Fibroblast of skin of scalp (primary cell): ENCODE results near the gene CX3CR1.
"Not testable (repeated sequence)": the region's sequence is repeated elsewhere in the genome, so short reads cannot be mapped to it uniquely, and the experiment has no call there.

Source experiments
- DNase-seq: peaks from one replicate; pipeline ENCODE4 v3.0.0-alpha.2; 2013

CX3CR1 gene

DNA sequence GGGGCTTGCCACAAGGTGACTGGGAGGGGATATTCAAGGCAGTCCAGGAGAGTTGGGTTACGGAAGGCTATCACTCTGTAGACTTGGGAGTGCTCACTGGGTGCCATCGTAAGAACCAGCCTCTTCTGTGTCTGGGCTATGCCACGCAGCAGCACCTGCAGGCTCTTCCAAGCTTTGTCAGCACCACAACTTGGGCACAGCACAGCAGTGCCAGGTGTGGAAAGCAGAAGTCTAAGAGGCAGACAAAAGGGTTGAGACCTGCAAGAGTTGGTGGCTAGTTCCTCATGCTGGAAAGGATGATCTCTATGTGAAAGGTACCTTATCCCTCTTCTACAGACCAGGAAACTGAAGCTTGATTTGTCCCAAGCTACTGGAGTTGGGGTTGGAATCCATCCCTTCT, 15.8 kb downstream of the CX3CR1 start:
- no peak for DNase-seq

DNA sequence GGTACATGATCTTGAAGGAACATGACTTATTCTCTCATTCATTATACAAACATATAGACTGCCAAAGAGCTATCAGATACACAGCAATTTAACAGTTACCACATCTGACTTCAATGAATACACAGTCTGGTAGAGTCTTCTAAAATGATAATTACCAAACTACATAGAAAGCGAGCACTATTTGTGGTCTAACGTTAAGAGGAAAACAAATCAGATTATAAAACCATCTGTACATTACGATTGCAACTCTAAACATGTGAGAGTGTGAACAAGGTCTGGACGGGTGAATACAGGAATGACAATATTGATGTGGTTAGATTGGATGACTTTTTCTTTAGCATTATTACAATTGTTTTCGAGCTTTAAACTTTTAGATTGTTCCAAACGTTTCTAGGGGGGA, 16.3 kb downstream of the CX3CR1 start:
- no peak for DNase-seq

DNA sequence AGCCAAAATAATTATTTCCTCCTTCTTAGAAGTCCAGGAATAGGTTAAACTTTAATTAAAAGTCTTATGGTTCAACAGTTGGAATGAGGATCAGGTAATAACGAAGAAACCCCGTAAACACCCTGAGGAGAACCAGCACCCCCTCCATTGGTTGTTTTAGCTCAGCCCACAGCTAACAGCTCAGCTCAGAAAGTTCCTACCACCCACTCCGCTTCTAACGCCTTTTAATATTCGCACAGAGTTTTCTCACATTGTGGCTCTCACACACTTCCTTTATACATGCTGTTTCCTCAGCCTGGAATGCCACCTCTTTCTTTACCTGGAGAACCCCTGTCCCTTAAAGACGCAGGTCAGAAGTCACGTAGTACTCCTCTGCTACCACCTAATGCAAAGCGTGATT, 17.0 kb downstream of the CX3CR1 start:
- DNase-seq, result no peak

DNA sequence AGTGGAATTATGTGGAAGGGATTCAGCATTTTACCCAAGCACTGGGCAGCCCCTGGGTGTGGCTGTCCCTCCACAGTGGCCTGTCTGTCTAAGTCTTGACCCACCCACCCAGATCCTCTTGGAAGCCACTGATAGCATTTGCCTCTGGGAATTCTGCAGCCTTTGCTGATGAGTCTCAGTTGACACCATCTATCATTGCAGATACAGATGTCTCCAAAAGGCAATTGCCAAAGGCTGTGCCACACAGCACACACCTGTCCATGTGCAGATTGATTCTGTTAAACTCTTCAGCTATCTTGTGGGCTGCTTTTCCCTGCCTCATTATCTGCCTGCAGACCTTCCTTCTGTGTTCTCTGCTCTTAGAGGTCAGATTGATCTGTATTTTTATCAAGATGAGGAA, 18.1 kb downstream of the CX3CR1 start:
- no peak for DNase-seq

DNA sequence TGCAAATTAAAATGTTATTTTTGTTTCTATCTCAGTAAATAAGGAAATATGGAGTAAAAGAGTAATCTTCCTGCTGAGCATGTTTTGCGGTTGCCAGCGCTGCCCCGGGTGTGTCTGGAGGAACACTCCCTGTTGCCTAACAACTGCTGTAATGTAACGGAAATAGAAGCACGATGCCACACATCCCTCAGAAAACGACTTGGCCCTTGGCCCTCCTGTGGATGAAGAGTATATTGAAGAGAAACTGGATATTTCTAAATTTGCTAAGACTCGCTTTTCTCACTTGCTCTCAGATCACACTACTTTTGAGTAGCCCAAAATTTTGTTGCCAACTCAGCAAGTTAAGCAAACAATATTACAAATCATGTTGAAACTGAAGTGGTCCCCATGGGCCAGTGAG, 18.9 kb downstream of the CX3CR1 start:
- DNase-seq, result peak; percentile 94

DNA sequence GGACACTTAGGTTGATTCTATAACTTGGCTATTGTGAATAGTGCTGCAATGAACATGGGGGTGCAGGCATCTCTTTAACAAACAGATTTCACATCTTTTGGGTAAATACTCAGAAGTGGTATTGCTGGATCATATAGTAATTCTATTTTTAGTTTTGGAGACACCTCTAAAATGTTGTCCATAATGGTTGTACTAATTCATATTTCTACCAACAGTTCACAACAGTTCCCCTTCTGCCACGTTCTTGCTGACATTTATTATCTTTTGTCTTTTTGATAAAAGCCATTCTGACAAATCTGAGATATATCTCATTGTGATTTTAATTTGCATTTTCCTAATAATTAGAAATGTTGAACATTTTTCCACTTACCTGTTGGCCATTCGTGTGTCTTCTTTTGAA, 19.5 kb downstream of the CX3CR1 start:
- DNase-seq, result no peak

DNA sequence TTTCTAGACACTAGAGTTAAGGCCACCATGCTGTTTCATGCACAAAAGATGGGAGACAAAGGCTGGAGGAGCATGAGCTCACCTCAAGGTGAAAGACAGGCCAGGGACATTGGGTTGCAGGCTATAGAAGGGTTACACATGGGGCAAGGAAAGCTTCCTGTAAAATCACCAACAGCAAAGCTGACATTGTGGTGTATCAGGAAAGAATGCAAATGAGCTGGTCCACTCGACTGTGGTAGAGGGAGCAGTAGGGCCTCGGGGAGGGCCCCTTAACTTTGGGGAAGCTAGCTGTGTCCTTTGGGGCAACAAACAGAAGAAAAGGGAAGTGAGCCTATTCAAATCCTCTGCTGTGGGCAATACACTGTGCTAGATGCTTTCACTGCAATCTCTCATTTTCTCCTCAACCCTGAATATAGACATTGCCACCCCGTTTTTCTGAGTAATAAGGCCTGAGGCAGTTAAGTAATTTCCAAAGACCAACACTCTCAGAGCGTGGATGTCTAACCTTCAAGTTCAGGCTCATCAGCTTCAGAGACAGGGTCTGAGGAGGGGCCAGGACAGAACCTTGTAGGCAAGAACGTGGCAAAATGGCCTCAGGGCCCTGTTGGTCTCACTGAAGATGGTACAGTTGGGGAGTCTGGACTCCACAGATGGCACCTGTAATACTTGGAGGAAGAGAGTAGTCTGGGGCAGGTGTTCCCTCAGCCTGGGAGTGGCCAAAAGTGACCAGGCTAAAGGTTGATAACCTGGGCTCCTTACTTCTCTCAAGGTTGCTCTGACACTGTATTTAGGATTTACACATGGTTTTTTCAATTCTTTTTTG, 24.1 kb downstream of the CX3CR1 start:
- no peak for DNase-seq

DNA sequence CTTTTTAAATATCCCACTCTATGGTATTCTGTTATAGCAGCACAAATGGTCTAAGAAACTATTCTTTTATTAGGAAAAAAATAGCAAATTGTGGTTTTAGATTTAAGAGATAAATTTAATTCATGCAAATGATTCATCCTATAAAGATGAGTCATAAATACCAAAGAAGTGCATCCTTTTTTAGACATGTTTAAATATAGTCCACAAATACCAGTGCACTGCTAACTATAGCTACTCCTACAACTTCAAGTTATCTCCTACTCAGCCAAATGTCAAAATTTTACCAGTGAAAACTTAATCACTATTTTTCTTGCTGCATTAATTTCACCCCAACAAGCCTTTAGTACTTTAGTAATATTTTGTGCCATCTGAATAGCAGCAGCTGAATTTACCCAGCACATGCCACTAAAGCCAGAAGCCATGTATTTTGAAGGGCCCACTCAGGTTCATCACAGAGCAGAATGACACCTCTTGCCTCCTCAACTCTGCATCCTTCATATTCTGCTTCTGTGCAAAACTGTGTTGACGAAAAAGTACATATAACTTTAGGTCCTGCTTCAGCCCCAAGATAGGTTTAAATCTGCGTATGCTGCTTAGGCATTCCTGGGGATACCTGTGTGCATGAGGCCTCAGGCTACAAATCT, 24.9 kb downstream of the CX3CR1 start:
- DNase-seq, result peak; percentile 75

DNA sequence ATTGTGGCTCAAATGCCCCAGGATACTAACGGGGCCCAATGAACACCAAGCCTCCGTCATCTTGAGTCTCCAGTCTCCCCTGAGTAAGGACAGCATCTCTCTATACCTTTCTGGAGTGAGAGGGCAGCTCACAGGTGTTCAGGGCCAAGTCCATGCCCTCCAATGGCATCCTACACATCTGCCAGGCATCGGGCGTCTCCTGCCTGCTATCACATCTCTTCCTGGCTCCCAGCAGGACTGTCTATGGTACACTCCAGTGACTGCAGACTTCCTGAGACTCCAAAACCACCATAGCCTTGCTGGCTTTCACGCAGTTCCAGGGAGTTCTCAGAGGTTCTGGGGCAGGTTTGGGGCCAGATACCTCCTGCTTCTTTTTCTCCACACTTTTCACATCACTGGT, 28.3 kb downstream of the CX3CR1 start:
- DNase-seq, result no peak

DNA sequence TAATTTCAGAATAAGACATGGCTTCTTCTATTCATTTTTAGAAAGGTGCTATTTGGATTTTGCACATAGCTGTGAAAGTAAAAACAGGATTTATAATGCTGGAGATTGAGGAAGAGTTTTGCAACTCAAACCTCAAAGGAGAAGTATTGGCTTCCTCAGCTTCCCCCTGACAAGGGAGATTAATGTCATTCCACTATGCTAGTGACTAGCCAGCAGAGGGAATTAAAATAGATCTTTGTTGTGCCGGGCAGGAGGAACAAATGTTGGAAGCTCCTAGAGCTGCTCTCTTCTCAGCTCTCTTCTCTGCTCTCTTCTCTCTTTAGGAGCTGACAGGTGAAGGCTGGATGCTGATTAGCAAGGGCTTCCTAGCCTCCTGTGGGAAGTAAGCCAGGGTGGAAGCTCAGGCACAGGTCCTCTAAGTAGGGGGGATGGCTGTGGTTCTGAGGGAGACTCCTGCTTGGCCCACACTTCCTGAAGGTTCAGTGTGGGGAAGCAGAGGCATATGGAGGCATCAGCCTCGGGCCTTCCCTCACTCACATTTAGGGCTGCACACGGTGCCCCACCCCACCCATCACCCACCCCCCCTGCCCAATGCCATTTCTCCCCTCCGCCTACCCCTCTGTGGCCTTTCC, 29.6 kb downstream of the CX3CR1 start:
- DNase-seq, result peak; percentile 13

DNA sequence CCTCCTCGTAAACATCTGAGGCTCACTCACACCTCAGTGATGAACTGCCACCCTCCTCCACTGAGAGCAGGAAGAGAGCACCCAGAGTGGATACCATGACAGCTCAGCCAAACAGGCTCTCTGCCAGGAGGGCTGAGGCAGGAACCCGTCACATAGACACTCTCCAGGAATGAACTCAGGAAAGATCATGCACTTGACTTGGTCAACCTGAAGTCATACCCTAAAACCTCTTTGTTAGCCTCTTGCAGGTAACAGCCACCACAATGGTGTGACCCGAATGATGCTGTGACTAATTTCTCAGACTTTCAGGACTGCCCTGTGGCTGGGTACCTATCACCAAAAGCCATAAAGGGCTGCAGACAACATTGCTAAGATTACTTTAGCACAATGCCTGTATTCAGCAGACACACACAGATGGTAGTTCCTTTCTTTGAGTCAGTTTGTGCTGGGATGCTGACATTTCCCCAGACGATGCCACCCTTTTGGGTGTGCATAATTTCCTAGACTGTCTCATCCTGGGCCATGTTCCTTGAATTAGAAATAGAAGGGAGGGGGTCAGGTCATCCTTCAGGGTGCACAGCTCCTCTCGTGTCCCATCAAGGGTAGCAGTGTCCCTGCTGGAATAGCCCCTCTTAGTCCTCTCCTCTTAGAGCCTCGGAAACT, 30.3 kb downstream of the CX3CR1 start:
- DNase-seq, result no peak

DNA sequence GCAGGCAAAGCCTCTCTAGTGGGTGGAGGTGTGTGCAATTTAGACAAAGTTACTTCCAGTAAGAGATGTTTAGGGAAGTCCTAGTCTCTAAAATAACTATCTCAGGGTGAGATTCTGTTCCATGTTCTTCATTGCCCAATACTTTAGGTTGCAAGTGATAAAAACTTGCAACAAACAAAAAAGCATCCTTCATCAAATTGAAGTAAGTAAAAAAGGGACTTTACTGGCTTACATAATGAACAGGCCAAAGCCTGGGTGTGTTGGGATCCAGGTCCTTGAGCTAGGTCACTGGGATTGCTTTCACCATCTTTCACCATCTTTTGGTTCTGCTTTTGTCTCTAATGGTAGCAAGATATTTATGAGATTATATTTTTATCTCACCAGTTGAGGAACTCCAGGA, 38.3 kb downstream of the CX3CR1 start:
- no peak for DNase-seq

DNA sequence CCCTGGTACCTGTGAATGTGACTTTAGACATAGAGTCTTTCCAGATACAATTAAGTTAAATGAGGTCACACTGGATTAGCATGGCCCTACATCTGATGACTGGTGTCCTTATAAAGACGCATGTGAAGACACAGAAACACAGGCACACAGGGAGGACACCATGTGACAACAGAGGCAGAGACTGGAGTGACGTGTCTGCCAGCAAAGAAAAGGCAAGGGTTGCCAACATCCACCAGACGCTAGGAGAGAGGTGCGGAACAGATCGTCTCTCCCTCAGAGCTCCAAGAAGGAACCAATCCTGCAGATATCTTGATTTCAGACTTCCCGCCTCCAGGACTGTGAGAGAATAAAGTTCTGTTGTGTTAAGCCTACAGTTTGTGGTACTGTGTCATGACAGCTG, 42.8 kb downstream of the CX3CR1 start:
- DNase-seq, result no peak

DNA sequence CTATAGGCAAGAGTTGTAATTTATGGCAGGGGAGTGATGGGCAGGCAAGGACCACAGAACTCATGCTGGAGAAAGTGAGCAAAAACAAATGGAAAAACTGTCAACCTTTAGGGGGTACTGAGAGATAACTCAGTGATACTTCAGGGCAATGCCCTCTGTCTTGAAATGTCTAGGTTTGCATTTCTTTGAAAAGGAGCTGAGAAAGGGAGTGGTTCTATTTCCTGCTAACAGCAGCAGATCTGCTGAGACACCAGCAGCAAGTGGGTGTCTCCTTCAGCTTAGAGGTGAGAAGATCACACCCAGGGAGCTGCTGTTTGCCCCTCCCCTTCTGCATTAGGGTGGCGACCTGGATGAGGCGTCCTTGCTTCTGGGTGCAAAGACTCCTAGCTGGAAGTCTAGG, 45.2 kb downstream of the CX3CR1 start:
- DNase-seq, result no peak

DNA sequence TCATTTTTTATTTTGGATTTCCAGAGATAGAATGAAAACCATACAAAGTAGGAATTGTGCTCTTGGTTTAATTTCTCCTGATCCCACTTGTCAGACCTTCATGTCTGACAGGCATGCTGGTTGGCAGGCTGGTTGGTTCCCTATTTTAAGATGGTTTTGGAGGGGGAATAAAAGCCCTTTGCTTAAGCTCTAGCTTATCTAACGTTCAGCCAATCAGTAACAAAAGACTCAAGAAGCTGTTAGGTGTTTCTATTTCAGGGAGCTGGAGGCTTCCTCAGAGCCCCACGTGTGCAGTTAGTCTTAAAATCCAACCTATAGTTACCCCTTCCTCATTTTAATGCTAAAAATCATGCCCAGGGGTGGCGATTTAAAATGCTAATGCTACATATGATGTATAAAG, 47.0 kb downstream of the CX3CR1 start:
- DNase-seq, result no peak

DNA sequence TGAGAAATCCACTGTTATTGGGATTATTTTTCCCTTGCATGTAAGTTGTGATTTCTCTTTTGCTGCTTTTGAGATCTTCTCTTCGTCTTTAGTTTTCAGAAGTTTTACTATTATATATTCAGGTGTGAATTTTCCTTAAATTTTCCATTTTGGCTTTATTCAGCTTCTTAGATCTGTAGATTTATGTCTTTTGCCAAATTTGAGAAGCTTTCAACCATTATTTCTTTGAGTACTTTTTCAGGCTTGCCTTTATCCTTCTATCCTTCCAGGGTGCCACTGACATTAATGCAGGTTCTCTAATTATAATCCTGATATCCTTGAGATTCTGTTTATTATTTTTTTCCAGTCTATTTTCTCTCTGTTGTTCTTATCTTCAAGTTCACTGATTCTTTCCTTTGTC, 49.4 kb downstream of the CX3CR1 start:
- no peak for DNase-seq

DNA sequence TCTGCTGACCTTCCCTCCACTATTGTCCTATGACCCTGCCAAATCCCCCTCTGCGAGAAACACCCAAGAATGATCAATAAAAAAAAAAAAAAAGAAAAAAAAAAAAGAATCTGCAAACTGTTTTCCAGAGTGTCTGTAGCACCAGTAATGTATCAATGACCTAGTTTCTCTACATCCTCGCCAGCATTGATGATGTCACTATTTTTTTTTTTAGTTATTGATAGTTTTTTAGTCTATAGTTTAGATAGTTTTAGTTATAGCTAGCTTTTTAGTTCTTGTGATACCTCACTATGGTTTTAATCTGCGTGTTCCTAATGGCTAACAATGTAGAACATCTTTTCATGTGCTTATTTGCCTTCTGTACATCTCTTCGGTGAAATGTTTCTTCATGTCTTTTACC, 51.3 kb downstream of the CX3CR1 start:
- no peak for DNase-seq

DNA sequence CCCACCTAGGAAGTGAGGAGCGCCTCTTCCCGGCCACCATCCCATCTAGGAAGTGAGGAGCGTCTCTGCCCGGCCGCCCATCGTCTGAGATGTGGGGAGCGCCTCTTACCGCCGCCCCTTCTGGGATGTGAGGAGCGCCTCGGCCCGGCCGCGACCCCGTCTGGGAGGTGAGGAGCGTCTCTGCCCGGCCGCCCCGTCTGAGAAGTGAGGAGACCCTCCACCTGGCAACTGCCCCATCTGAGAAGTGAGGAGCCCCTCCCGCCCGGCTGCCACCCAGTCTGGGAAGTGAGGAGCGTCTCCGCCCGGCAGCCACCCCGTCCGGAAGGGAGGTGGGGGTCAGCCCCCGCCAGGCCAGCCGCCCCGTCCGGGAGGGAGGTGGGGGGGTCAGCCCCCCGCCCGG, 52.2 kb downstream of the CX3CR1 start:
- not testable (repeated sequence) for DNase-seq

DNA sequence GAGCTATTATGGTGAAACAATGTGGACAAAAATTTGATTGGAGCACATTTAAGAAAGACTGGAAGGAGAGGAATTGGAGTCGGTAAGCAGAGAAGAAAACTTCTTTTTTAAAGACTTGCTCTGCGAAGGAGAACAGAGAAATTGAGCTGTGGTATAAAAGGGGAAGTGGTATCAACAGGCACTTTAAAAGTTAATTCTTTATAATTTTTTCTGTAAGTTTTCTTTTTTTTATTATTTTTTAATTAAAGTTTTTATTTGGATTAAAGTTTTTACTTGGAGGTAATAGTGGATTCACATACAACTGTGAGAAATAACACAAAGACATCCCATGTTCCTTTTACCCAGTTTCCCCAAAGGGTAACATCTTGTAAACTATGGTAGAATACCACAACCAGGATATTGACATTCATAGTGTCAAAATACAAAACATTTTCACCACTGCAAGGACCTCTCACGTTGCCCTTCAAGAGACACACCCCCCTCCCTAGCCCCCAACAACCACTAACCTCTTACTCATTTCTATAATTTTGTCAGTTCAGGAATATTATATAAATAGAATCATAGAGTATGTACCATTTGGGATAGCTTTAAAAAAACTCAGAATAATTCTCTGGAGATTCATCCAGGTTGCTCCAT, 53.6 kb downstream of the CX3CR1 start:
- DNase-seq, result no peak

DNA sequence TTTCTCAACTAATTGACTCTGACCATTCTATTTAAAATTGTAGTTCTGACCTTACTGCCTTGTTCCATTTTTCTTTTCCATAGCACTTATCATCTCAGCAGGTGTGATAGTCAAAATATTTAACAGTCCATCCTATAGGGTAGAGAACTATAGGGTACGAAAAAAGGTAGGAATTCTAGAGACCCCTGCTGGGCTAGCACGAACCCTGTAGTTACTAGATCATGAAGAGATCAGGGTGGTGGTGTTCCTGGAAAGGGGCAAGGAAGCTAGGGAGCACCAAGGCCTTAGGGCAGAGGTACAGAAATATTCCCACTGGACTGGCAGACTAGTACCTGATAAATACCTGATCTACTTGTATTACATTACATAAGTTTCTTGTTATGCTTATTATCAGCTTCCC, 55.5 kb downstream of the CX3CR1 start:
- no peak for DNase-seq

DNA sequence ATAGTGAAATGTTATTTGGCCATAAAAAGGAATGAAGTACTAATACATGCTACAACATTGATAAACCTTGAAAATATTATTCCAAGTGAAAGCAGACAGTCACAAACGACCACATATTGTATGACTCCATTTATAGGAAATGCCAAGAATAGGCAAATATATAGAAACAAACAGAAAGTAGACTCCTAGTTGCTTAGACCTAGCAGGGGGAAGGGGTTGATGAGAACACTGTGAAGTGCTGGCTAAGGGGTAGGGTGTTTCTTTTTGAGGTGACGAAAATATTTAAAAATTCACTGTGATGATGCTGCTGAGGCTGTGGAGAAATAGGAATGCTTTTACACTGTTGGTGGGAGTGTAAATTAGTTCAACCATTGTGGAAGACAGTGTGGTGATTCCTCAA, 56.9 kb downstream of the CX3CR1 start:
- no peak for DNase-seq

DNA sequence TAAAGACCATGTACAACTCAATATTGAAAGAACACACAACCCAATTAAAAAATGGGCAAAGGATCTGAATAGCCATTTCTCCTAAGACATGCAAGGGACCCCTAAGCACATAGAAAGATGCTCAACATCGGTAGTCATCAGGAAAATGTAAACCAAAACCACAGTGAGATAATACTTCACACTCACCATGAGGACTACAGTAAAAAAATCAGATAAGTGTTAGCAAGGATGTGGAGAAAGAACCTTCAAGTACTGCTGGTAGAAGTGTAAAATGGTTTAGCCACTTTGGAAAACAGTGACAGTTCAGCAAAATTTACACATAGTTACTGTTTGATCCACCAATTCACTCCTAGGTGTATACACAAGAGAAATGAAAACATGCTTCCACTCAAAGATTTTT, 57.4 kb downstream of the CX3CR1 start:
- DNase-seq, result no peak

DNA sequence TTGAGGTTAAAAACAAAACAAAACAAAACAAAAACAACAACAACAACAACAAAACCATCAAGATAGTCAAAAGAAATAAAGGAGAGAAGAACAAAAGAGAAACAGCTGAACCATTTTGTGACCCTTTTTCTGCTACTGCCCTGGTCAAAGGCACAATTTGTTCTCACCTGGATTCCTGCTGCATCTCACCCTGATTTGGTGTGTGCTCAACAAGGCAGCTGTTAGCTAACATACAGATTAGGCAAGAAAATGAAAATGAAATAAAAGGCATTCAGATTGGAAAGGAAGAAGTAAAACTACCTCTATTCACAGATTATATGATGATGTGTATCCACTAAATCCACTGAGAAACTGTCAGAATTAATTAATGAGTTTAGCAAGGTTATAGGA, 58.7 kb downstream of the CX3CR1 start:
- DNase-seq, result no peak
